WTC11 (cell line): ENCODE results near the gene KAZN. TPM values are rescaled to one million over a fixed set of nuclear protein-coding genes. Genes with fewer than 3 reads are reported as not detected.

ENCODE experiments used
- ATAC-seq: fragments of 200-7000 bp; cut with Tn5 transposase; 2 replicates; pipeline ENCODE4 v1.10.0; 2021; ENCODE audit warnings: mild to moderate bottlenecking, moderate library complexity
- CTCF ChIA-PET: fragments of 300-600 bp; sonication (Branson Sonifier 250); formaldehyde crosslinking; loops from one replicate; lab custom pipeline; 2021; ENCODE audit warnings: antibody characterized with exemption; lab: Charles Lee
- POLR2A ChIA-PET: fragments of 350-600 bp; sonication (Branson Sonifier 250); formaldehyde crosslinking; loops from one replicate; lab custom pipeline; 2021; ENCODE audit warnings: antibody characterized with exemption; lab: Charles Lee
- DNase-seq: peaks from one replicate; pipeline ENCODE4 v3.0.0; 2021; ENCODE audit warnings: low spot score
- H3K27ac Mint-ChIP-seq: 2 replicates; pipeline ENCODE4 v1.8.0; 2021; ENCODE audit warnings: mixed read lengths
- H3K27me3 Mint-ChIP-seq: 2 replicates; pipeline ENCODE4 v1.8.0; 2021; ENCODE audit warnings: low read depth, mild to moderate bottlenecking, moderate library complexity, mixed read lengths
- H3K36me3 Mint-ChIP-seq: 2 replicates; pipeline ENCODE4 v1.8.0; 2021; ENCODE audit warnings: mixed read lengths
- H3K4me1 Mint-ChIP-seq: 2 replicates; pipeline ENCODE4 v1.8.0; 2022; ENCODE audit warnings: mixed read lengths
- H3K4me3 Mint-ChIP-seq: 2 replicates; pipeline ENCODE4 v1.8.0; 2021; ENCODE audit warnings: mild to moderate bottlenecking, moderate library complexity, mixed read lengths
- H3K9me3 Mint-ChIP-seq: 2 replicates; pipeline ENCODE4 v1.8.0; 2021; ENCODE audit warnings: mixed read lengths
- ATF6 ChIP-seq: sonication (generic); formaldehyde crosslinking; IDR thresholded peaks from 2 replicates; pipeline ENCODE4 v1.8.1; 2023; ENCODE audit warnings: mild to moderate bottlenecking, missing genetic modification reagents
- E2F5 ChIP-seq: sonication (generic); formaldehyde crosslinking; IDR thresholded peaks from 2 replicates; pipeline ENCODE4 v1.8.1; 2022; ENCODE audit warnings: mild to moderate bottlenecking, moderate library complexity, missing genetic modification reagents
- ELF4 ChIP-seq: sonication (generic); formaldehyde crosslinking; IDR thresholded peaks from 2 replicates; pipeline ENCODE4 v1.8.1; 2022; ENCODE audit warnings: low read depth, mild to moderate bottlenecking, moderate library complexity, missing genetic modification reagents
- ESRRA ChIP-seq: sonication (generic); formaldehyde crosslinking; IDR thresholded peaks from 2 replicates; pipeline ENCODE4 v1.8.1; 2022; ENCODE audit warnings: mild to moderate bottlenecking, missing genetic modification reagents, borderline replicate concordance
- FOXK1 ChIP-seq: sonication (generic); formaldehyde crosslinking; IDR thresholded peaks from 2 replicates; pipeline ENCODE4 v1.8.0; 2022; ENCODE audit warnings: mild to moderate bottlenecking, moderate library complexity, missing genetic modification reagents
- FOXP4 ChIP-seq: sonication (generic); formaldehyde crosslinking; IDR thresholded peaks from 2 replicates; pipeline ENCODE4 v1.8.0; 2022; ENCODE audit warnings: mild to moderate bottlenecking, missing genetic modification reagents
- GTF2I ChIP-seq: fragments of 250-450 bp; sonication (Bioruptor Pico); conservative IDR thresholded peaks from 2 replicates; pipeline ENCODE4 v1.4.0; 2021; ENCODE audit warnings: mild to moderate bottlenecking
- HMGA2 ChIP-seq: fragments of 250-450 bp; sonication (Bioruptor Pico); IDR thresholded peaks from 2 replicates; pipeline ENCODE4 v1.4.0; 2021; ENCODE audit warnings: mild to moderate bottlenecking, moderate library complexity
- IRF1 ChIP-seq: sonication (generic); formaldehyde crosslinking; IDR thresholded peaks from 2 replicates; pipeline ENCODE4 v1.8.0; 2023; ENCODE audit warnings: missing genetic modification reagents
- KAT7 ChIP-seq: sonication (generic); formaldehyde crosslinking; IDR thresholded peaks from 2 replicates; pipeline ENCODE4 v1.8.1; 2023; ENCODE audit warnings: missing genetic modification reagents, mild to moderate bottlenecking, borderline replicate concordance
- MAX ChIP-seq: sonication (generic); formaldehyde crosslinking; IDR thresholded peaks from 2 replicates; pipeline ENCODE4 v1.8.0; 2022; ENCODE audit warnings: mild to moderate bottlenecking, missing genetic modification reagents
- MYBL2 ChIP-seq: sonication (generic); formaldehyde crosslinking; IDR thresholded peaks from 2 replicates; pipeline ENCODE4 v1.8.1; 2023; ENCODE audit warnings: mild to moderate bottlenecking, moderate library complexity, missing genetic modification reagents
- NR3C1 ChIP-seq: sonication (generic); formaldehyde crosslinking; conservative IDR thresholded peaks from 2 replicates; pipeline ENCODE4 v1.8.1; 2023; ENCODE audit warnings: low read depth, mild to moderate bottlenecking, missing genetic modification reagents
- PRDM15 ChIP-seq: sonication (generic); formaldehyde crosslinking; IDR thresholded peaks from 2 replicates; pipeline ENCODE4 v1.8.0; 2022; ENCODE audit warnings: missing genetic modification reagents
- SP1 ChIP-seq: sonication (generic); formaldehyde crosslinking; conservative IDR thresholded peaks from 2 replicates; pipeline ENCODE4 v1.8.1; 2022; ENCODE audit warnings: missing genetic modification reagents
- STAT6 ChIP-seq: sonication (generic); formaldehyde crosslinking; conservative IDR thresholded peaks from 2 replicates; pipeline ENCODE4 v1.8.1; 2023; ENCODE audit warnings: mild to moderate bottlenecking, low read depth, missing genetic modification reagents, moderate library complexity
- ZNF232 ChIP-seq: sonication (generic); formaldehyde crosslinking; IDR thresholded peaks from 2 replicates; pipeline ENCODE4 v1.8.0; 2022; ENCODE audit warnings: mild to moderate bottlenecking, missing genetic modification reagents
- total RNA-seq: library from RNA; stranded (reverse); gene quantifications from 3 replicates; pipeline ENCODE4 v1.2.3, GENCODE V29; 2021

Gene KAZN
- total RNA-seq, 1 experiment from 2014 or later: 19.9 TPM

GRCh38 chr1:14655385-14655784, 56.9 kb downstream of the KAZN start:
- ChIA-PET POLR2A (interaction anchor here (1.1 kb wide), 1 partner anchor 21 kb away, joined by 3 read pairs; no protein-coding TSS in a partner anchor), CTCF (interaction anchor here (1.1 kb wide), 1 partner anchor 124 kb away, joined by 3 read pairs; no protein-coding TSS in a partner anchor)
- H3K36me3 Mint-ChIP-seq: no peaks in the 10 kb centered on the region
- H3K27me3 Mint-ChIP-seq: no peaks in the 10 kb centered on the region
- H3K9me3 Mint-ChIP-seq: no peaks in the 10 kb centered on the region
- H3K4me3 Mint-ChIP-seq: no peak overlapping the region
- H3K4me1 Mint-ChIP-seq: peaks cover 23% of the 10 kb centered on the region
- no peak for ATAC-seq
- no peak for TF ChIP-seq IRF1 (CRISPR knock-in tag)
- TF ChIP-seq SP1 (CRISPR knock-in tag): no peak
- no peak overlapping the region for H3K27ac Mint-ChIP-seq
- DNase-seq: no peak

GRCh38 chr1:14656384-14656937, 58.0 kb downstream of the KAZN start:
- Mint-ChIP-seq H3K4me3 (no peak overlapping the region), H3K27ac (0 out of 2 replicates have a peak overlapping the region, but pooled peaks have one; percentile 13), H3K9me3 (no peaks in the 10 kb centered on the region), H3K36me3 (no peaks in the 10 kb centered on the region), H3K27me3 (no peaks in the 10 kb centered on the region), H3K4me1 (peaks cover 24% of the 10 kb centered on the region)
- ChIA-PET POLR2A (interaction anchor here (1.1 kb wide), 1 partner anchor 22 kb away, joined by 3 read pairs; no protein-coding TSS in a partner anchor), CTCF (interaction anchor here (0.6 to 1.1 kb wide), 2 partner anchors 123 to 356 kb away, joined by 3 read pairs; no protein-coding TSS in a partner anchor)
- DNase-seq (no peak), ATAC-seq (no peak)
- no peak for TF ChIP-seq FOXK1 (CRISPR knock-in tag)
- no peak for TF ChIP-seq ELF4 (CRISPR knock-in tag)
- TF ChIP-seq E2F5: no peak
- no peak for TF ChIP-seq KAT7 (CRISPR knock-in tag)
- TF ChIP-seq STAT6 (CRISPR knock-in tag): no peak
- no peak for TF ChIP-seq FOXP4 (CRISPR knock-in tag)
- no peak for TF ChIP-seq HMGA2 (CRISPR knock-in tag)
- no peak for TF ChIP-seq GTF2I (CRISPR knock-in tag)
- TF ChIP-seq SP1 (CRISPR knock-in tag): no peak
- no peak for TF ChIP-seq ATF6 (CRISPR knock-in tag)
- TF ChIP-seq NR3C1 (CRISPR knock-in tag): no peak
- TF ChIP-seq ZNF232: no peak
- no peak for TF ChIP-seq MYBL2 (CRISPR knock-in tag)
- no peak for TF ChIP-seq MAX (CRISPR knock-in tag)
- TF ChIP-seq ESRRA (CRISPR knock-in tag): no peak
- TF ChIP-seq PRDM15 (CRISPR knock-in tag): no peak
